T-helper 22 cell (primary cell): Measurements from ENCODE around the gene IDH3B.

ENCODE experiments used
- DNase-seq: peaks from one replicate; pipeline ENCODE4 v3.0.0-alpha.2; 2020; ENCODE audit warnings: low read depth

The IDH3B gene

DNA sequence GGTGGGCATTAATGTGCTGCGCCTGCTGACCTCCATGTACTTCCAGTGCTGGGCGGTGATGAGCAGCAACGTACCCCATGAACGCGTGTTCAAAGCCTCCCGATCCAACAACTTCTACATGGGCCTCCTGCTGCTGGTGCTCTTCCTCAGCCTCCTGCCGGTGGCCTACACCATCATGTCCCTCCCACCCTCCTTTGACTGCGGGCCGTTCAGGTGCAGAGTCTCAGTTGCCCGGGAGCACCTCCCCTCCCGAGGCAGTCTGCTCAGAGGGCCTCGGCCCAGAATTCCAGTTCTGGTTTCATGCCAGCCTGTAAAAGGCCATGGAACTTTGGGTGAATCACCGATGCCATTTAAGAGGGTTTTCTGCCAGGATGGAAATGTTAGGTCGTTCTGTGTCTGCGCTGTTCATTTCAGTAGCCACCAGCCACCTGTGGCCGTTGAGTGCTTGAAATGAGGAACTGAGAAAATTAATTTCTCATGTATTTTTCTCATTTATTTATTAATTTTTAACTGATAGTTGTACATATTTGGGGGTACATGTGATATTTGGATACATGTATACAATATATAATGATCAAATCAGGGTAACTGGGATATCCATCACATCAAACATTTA, 46.8 kb downstream of the IDH3B start:
- DNase-seq, result no peak

DNA sequence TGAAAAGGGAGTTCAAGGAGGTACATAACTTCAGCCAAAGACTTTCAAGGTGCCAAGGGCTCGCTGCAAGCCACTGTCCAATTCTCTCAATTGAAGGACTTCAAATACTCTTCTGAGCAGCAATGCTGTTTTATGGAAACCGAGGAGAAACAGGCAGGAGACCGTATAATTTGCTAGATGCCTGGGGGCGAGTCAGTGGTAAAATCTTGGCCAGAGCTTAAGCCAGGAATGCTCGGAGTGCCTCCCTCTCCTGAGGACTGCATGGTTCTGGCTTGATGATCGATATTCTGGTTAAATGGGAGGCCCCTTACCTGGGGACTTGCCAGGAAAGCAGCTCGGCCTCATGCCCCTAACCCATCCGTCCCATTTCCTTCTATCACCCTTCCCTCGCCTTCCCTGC, 47.4 kb downstream of the IDH3B start:
- no peak for DNase-seq

DNA sequence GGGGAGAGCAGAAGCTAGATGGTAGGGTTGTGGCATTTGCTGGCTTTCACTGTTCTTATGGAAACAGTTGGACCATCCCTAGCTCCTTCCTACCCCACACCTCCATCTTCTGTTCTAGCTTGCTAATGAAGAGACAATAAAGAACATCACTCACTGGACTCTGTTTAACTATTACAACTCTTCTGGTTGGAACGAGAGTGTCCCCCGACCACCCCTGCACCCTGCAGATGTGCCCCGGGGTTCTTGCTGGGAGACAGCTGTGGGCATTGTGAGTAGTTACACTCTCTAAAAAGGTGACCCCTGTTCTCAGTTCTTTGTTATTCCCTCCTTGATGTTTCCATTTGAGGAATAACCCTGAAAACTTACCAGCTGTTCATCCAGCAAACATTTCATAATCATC, 51.9 kb downstream of the IDH3B start:
- no peak for DNase-seq

DNA sequence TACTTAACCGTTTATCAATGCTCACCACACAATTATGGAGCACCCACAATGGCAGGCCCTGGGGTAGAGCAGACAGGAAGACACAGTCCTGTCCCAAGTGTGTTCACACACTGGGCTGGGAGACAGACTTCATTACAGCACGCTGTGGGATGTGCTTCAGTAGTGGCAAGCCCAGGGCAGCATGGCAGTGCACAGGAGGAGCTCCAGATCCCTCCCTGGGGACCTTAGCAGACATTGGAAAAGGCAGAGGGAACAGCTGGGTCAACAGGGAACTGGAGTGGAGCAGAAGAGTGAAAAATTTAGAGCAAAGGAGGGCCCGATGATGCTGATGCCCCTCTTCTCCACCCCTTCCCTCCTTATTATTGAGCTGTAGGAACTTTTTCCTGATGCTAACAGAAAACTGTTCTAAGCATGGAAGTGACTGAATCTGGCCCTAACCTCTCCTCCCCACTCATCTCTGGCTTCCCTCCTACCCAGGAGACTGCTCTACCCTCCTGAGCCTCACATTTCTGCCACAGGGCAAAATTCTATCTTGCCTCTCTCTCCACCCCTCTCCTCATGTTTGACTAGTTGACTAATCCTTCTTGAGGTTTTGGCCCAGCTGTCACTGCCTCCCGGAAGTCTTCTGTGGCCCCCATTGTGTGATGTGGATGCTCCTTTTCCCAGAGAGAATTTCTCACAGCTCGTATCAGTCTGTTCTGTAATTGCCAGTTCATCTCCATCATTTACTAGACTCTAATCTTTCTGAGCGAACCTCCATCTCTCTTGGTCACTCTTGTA, 52.9 kb downstream of the IDH3B start:
- DNase-seq, result no peak

DNA sequence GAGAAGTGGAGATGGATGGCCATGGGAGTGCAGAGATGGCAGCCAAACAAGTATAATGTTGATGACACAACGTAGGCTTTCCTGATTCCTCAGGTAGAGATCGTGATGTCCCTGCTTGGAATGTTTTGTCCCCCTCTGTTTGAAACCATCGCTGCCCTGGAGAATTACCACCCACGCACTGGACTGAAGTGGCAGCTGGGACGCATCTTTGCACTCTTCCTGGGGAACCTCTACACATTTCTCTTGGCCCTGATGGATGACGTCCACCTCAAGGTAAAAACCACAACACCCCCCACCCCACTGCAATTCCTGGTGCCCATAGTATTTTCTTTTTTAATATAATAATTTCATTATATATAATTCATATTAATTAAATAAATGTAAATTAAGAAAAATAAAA, 53.7 kb downstream of the IDH3B start:
- no peak for DNase-seq
